ENCODE data around the gene DOK5.

DNA sequence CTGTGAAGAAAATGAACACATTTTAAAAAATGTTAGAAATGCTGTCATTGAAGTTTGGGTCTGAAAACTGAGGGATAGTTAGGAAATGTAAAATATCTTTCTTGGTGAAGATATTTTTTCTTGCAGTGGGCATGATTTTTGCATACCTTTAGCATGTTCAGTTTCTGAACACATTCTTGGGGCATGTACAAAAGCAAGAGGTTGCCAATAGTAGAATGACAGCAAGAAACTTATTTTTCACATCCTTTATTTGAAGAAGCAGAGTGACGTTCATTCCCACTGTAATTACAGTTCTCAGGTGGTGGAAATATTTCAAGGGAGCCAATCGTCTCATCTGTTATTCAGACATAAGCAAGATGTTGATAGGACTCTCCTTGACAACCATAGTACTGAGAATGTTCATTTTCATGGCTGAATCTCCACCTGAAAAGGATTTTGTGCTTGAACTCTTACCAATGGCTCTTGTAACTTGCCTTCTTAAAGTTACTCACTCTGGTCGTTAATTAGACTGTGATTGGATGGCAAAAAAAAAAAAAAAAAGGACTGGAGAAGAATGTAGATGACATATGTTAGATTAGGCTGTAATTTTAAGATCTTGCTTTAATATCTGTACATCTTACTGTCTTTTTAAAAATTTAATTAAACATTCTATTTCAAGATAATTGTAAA lies 74.4 kb downstream of the DOK5 start:
- TF ChIP-seq, protein P1, sequence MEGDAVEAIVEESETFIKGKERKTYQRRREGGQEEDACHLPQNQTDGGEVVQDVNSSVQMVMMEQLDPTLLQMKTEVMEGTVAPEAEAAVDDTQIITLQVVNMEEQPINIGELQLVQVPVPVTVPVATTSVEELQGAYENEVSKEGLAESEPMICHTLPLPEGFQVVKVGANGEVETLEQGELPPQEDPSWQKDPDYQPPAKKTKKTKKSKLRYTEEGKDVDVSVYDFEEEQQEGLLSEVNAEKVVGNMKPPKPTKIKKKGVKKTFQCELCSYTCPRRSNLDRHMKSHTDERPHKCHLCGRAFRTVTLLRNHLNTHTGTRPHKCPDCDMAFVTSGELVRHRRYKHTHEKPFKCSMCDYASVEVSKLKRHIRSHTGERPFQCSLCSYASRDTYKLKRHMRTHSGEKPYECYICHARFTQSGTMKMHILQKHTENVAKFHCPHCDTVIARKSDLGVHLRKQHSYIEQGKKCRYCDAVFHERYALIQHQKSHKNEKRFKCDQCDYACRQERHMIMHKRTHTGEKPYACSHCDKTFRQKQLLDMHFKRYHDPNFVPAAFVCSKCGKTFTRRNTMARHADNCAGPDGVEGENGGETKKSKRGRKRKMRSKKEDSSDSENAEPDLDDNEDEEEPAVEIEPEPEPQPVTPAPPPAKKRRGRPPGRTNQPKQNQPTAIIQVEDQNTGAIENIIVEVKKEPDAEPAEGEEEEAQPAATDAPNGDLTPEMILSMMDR (IDR thresholded peaks at IDR 0.05; ENCODE audit: control extremely low read depth in 1 of 3, insufficient read depth in 1 of 3, low read depth in 1 of 3, low read length in 3 of 3) = no peak
- TF ChIP-seq EP300 (IDR thresholded peaks at IDR 0.05; ENCODE audit: borderline replicate concordance in 1 of 2, low read depth in 2 of 2, low read length in 2 of 2) (no peak), CEBPB (IDR thresholded peaks at IDR 0.05; ENCODE audit: low read depth, low read length) (no peak), YY1 (IDR thresholded peaks at IDR 0.05; ENCODE audit: low read depth, low read length) (no peak), CREB1 (IDR thresholded peaks at IDR 0.05) (no peak), NANOG (IDR thresholded peaks at IDR 0.05; ENCODE audit: insufficient read depth, low read depth, low read length, poor library complexity, severe bottlenecking) (no peak), EZH2 (IDR thresholded peaks at IDR 0.05; ENCODE audit: low read depth, low read length, severe bottlenecking) (no peak), CHD1 (IDR thresholded peaks at IDR 0.05; ENCODE audit: low read depth, low read length) (no peak), TCF12 (IDR thresholded peaks at IDR 0.05; ENCODE audit: low read depth, low read length) (no peak), POLR2A (IDR thresholded peaks at IDR 0.05; ENCODE audit: control extremely low read depth in 1 of 2, low read depth in 2 of 2, low read length in 2 of 2) (no peak), SP2 (IDR thresholded peaks at IDR 0.05; ENCODE audit: low read length) (no peak)
- TF ChIP-seq, protein P2, sequence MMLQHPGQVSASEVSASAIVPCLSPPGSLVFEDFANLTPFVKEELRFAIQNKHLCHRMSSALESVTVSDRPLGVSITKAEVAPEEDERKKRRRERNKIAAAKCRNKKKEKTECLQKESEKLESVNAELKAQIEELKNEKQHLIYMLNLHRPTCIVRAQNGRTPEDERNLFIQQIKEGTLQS (IDR thresholded peaks at IDR 0.05; ENCODE audit: insufficient read depth, low read depth, low read length) = no peak
- TF ChIP-seq, protein P3, sequence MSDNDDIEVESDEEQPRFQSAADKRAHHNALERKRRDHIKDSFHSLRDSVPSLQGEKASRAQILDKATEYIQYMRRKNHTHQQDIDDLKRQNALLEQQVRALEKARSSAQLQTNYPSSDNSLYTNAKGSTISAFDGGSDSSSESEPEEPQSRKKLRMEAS (IDR thresholded peaks at IDR 0.05) = no peak
